ENCODE measurements around the gene PNMA6E. TPM values are rescaled to one million over a fixed set of nuclear protein-coding genes. Genes with fewer than 3 reads are reported as not detected.

The PNMA6E gene
- total RNA-seq, 1 donor from 2014 or later = not detected

- peaks cover 6% of the 10 kb centered on the region for H3K4me1 Mint-ChIP-seq
- no peak for DNase-seq (ENCODE audit: low spot score in 2 of 2, unreplicated experiment in 2 of 2)
- no peak overlapping the region for H3K4me3 Mint-ChIP-seq
- H3K27me3 Mint-ChIP-seq (ENCODE audit: low read depth) = no peaks in the 10 kb centered on the region
- no peaks in the 10 kb centered on the region for H3K36me3 Mint-ChIP-seq
- no peak for TF ChIP-seq CTCF (IDR thresholded peaks at IDR 0.05; ENCODE audit: unreplicated experiment)
- no peak overlapping the region for H3K27ac Mint-ChIP-seq
- peaks cover 14% of the 10 kb centered on the region for H3K9me3 Mint-ChIP-seq
Measured at GRCh38 chrX:153378607-153379006, 22.5 kb downstream of the PNMA6E start.

GRCh38 chrX:153377727-153378126, 23.4 kb downstream of the PNMA6E start:
- DNase-seq (ENCODE audit: low spot score in 2 of 2, unreplicated experiment in 2 of 2) = no peak
- H3K36me3 Mint-ChIP-seq = no peaks in the 10 kb centered on the region
- H3K4me1 Mint-ChIP-seq = peaks cover 9% of the 10 kb centered on the region
- H3K4me3 Mint-ChIP-seq = no peak overlapping the region
- no peak overlapping the region for H3K27ac Mint-ChIP-seq
- peaks cover 20% of the 10 kb centered on the region for H3K9me3 Mint-ChIP-seq
- no peak for TF ChIP-seq CTCF (IDR thresholded peaks at IDR 0.05; ENCODE audit: unreplicated experiment)
- no peaks in the 10 kb centered on the region for H3K27me3 Mint-ChIP-seq (ENCODE audit: low read depth)

- peaks cover 11% of the 10 kb centered on the region for H3K4me1 Mint-ChIP-seq
- H3K27me3 Mint-ChIP-seq (ENCODE audit: low read depth) = no peaks in the 10 kb centered on the region
- peaks cover 27% of the 10 kb centered on the region for H3K9me3 Mint-ChIP-seq
- H3K36me3 Mint-ChIP-seq = no peaks in the 10 kb centered on the region
- DNase-seq (ENCODE audit: low spot score in 2 of 2, unreplicated experiment in 2 of 2) = no peak
- H3K4me3 Mint-ChIP-seq = no peak overlapping the region
- TF ChIP-seq CTCF (IDR thresholded peaks at IDR 0.05; ENCODE audit: unreplicated experiment) = no peak
- H3K27ac Mint-ChIP-seq = no peak overlapping the region
Measured at GRCh38 chrX:153375571-153375970, 25.6 kb downstream of the PNMA6E start.

GRCh38 chrX:153374426-153374825, 26.7 kb downstream of the PNMA6E start:
- Mint-ChIP-seq H3K27ac (no peak overlapping the region), H3K27me3 (ENCODE audit: low read depth) (no peaks in the 10 kb centered on the region), H3K36me3 (no peaks in the 10 kb centered on the region), H3K4me3 (no peak overlapping the region), H3K9me3 (peaks cover 35% of the 10 kb centered on the region), H3K4me1 (peaks cover 6% of the 10 kb centered on the region)
- no peak for TF ChIP-seq CTCF (IDR thresholded peaks at IDR 0.05; ENCODE audit: unreplicated experiment)
- DNase-seq (ENCODE audit: low spot score in 2 of 2, unreplicated experiment in 2 of 2) = no peak

GRCh38 chrX:153372949-153373348, 28.2 kb downstream of the PNMA6E start:
- Mint-ChIP-seq H3K36me3 (no peaks in the 10 kb centered on the region), H3K4me1 (peaks cover 6% of the 10 kb centered on the region), H3K27ac (no peak overlapping the region), H3K27me3 (ENCODE audit: low read depth) (no peaks in the 10 kb centered on the region), H3K9me3 (peaks cover 37% of the 10 kb centered on the region), H3K4me3 (no peak overlapping the region)
- no peak for TF ChIP-seq CTCF (IDR thresholded peaks at IDR 0.05; ENCODE audit: unreplicated experiment)
- no peak for DNase-seq (ENCODE audit: low spot score in 2 of 2, unreplicated experiment in 2 of 2)

GRCh38 chrX:153371256-153371655, 29.9 kb downstream of the PNMA6E start:
- Mint-ChIP-seq H3K9me3 (peaks cover 35% of the 10 kb centered on the region), H3K4me3 (no peak overlapping the region), H3K36me3 (no peaks in the 10 kb centered on the region), H3K27me3 (ENCODE audit: low read depth) (peaks cover under 1% of the 10 kb centered on the region), H3K4me1 (peaks cover 6% of the 10 kb centered on the region), H3K27ac (no peak overlapping the region)
- DNase-seq (ENCODE audit: low spot score in 2 of 2, unreplicated experiment in 2 of 2) = no peak
- TF ChIP-seq CTCF (IDR thresholded peaks at IDR 0.05; ENCODE audit: unreplicated experiment) = no peak
